D721Med (cell line): ENCODE data around the gene MICAL2.

ENCODE experiments used
- DNase-seq: peaks from one replicate; pipeline ENCODE4 v3.0.0; 2011; ENCODE audit warnings: low spot score; ENCODE audit not compliant: insufficient read length
- FAIRE-seq: peaks from 2 replicates; lab custom pipeline; 2011; peaks lifted over from hg19 to GRCh38; lab: Jason Lieb, UNC
- CTCF ChIP-seq: IDR thresholded peaks from 2 replicates; pipeline ENCODE4 v1.5.1; 2012; ENCODE audit warnings: mild to moderate bottlenecking, control low read depth; ENCODE audit not compliant: insufficient read depth; ENCODE audit errors: missing control alignments

The MICAL2 gene

GRCh38 chr11:12243911-12244550, 133.6 kb downstream of the MICAL2 start:
- no peak for TF ChIP-seq CTCF
- FAIRE-seq = no peak
- DNase-seq = no peak

DNA sequence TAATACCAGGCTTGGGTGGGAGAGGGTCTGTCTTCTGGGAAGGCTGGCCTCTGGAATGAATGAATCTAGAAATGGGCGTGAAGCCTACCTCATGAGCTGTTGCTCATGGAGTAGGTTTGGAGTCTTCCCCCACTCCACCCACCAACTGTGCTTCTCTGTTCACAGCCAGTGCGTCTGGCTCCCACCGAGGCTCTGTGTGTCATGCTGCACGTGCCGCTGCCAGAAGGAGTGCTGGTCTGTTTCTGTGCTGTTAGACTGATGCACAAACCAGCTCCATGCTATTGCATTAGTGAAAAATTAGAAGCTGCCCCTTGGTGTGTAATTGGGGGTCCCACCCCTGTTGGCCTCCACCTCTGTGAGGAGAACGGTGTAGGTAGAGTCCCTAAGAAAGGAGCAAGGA, 134.7 kb downstream of the MICAL2 start:
- DNase-seq (no peak), FAIRE-seq (no peak)
- TF ChIP-seq CTCF = no peak

- DNase-seq (no peak), FAIRE-seq (no peak)
- TF ChIP-seq CTCF = no peak
Observed at GRCh38 chr11:12245549-12246016, 135.2 kb downstream of the MICAL2 start.

DNA sequence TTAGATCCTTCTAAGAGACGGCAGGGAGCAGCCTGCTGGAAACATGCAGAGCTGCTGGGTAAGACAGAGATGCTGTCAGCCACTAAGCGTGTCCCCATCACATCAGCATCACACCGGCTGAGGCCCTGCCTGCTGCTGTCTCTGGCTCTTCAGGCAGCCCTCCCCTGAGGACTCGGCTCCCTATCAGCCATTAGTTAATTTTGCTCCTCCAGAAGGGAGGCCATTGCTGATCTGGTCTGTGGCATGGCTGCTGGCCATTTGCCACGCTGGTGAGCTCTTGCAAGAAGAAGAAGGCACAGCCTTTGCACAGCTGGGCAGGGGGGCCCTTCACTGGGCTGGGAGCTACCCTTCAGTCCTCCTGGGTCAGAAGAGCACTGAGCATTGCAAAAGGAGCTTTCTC, 135.8 kb downstream of the MICAL2 start:
- FAIRE-seq (no peak), DNase-seq (no peak)
- no peak for TF ChIP-seq CTCF

GRCh38 chr11:12246989-12247388, 136.6 kb downstream of the MICAL2 start:
- no peak for TF ChIP-seq CTCF
- no peak for FAIRE-seq
- no peak for DNase-seq

DNA sequence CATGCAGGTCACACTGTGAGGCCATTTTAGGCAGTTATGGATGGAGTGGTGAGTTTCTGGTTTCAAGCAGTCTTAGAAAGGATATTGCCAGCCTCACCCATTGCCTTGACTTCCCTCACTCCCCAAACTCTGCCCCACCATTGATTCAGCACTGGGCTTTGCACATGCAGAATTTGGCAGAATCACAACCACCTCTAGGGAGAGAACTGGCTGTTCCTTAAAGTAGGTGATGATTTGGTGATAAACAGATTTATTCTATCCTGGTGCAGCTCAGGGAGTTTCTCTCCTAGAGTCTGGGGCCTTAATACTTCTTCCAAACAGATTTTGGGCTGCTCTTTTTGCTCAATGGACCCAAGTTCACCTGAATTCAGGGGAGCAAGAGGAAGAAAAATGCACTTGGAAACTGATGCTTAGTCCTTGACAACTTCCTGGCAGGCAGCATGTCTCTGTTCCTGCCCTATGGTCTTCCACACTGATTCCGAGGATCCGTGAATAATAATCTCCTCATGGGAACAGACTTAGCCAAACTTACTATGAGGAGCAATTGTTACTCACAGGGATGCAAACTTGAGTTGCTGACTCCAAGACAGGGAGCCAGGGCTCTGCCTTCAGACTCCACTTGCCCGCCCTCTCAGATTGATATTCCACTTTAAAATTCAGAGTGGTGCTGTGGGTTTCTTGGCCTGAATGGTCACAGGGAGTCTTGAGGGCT, 137.3 kb downstream of the MICAL2 start:
- TF ChIP-seq CTCF = no peak
- DNase-seq (no peak), FAIRE-seq (no peak)

DNA sequence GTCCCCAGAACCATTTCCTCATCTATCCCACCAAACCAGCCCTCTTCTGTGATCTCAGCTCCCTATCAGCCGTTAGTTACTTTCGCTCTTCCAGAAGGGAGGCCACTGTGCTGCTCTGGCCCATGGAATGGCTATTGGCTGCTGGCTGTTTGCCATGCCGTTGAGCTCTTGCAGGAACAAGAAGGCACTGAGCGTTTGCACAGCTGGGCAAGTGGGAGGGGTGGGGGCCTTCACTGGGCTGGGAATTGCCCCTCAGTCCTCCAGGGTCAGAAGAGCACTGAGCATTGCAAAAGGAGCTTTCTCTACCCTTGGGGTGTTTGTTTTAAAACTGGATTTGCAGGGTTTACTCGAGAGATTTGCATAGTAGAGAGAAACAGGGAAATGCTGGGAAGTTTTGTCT, 137.9 kb downstream of the MICAL2 start:
- no peak for DNase-seq
- TF ChIP-seq CTCF = no peak
- FAIRE-seq = no peak
